AG09319 (cell line): ENCODE data around the gene TNN.

Source experiments
- DNase-seq: peaks from one replicate; pipeline ENCODE4 v3.0.0-alpha.2; 2010; ENCODE audit warnings: low read depth; ENCODE audit errors: extremely low read depth
- TF ChIP-seq, protein P1 (sequence below): IDR thresholded peaks from 2 replicates; pipeline ENCODE4 v1.5.1; 2011; ENCODE audit warnings: low read depth, mild to moderate bottlenecking, inconsistent platforms, low read length, moderate library complexity

Gene TNN

DNA sequence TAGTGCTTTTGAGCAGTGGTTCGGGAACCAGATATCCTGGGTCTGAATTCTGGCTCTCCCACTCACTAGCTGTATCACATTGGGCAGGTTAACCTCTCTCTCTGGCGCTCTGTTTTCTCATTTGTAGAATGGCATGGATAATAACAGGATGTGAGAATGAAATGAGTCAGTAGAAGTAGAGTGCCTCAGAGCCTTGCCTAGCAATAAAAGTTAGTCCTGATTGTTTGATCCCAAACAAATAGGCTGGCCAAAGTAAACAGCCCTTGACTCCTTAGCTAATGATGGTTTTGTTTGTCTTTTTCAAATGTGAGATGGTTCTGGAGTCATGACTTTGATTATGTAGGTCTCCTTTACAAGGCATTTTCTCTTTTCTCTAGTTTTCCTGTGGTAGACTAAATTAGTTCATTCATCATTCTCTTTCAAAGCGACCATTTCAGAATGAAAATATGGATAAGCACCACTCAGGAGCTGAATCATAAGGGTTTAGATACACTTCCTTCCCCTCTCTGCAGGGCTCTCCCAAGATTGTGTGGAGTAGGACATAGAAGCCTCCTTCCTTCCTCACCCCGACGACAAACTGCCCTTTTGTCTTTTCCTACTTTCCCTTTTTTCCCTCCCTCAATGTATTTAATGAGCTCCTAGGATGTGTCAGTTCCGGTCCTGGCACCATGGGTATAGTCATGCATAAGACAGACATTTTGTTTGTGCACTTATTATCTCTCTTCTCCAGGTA, 101.8 kb downstream of the TNN start:
- DNase-seq = no peak
- TF ChIP-seq, protein P1, sequence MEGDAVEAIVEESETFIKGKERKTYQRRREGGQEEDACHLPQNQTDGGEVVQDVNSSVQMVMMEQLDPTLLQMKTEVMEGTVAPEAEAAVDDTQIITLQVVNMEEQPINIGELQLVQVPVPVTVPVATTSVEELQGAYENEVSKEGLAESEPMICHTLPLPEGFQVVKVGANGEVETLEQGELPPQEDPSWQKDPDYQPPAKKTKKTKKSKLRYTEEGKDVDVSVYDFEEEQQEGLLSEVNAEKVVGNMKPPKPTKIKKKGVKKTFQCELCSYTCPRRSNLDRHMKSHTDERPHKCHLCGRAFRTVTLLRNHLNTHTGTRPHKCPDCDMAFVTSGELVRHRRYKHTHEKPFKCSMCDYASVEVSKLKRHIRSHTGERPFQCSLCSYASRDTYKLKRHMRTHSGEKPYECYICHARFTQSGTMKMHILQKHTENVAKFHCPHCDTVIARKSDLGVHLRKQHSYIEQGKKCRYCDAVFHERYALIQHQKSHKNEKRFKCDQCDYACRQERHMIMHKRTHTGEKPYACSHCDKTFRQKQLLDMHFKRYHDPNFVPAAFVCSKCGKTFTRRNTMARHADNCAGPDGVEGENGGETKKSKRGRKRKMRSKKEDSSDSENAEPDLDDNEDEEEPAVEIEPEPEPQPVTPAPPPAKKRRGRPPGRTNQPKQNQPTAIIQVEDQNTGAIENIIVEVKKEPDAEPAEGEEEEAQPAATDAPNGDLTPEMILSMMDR = no peak

DNA sequence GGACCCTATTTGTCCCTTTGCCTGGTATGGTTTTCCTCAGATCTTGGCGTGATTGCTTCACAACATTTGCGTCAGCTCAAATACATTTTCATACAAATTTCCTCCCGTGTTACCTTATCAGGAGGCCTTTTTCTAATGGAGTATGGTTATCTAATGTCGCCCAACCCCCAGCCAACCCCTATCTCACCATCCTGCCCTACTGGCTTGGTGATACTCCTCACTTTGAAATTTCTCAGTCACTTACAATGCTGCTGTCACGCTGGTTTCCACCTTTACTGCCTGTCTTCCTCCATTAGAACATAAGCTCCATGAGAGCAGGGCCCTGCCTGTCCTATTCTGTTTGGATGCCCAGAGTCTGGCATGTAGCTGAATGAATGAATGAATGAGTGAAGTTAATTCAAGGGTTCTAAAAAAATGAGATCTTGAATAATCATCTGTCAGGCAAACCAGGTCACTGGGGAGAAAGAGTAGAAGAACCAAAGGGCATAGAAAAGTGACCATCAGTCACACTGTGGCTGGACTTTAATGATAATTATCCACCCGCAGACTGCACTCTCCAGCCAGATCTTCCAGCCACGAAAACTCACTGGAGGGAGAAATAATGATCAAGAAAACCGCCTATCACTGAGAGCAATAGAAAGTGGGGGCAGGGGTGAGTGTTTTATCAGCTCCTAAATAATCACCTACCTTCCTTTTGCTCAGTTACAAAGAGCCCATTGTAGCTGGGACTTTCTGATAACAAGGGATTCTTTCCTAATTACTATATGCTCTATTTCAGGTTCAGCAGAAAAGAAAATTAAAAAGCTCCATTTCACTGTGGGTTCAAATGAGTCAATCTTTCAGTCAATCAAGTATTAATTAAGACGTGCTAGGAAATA, 103.6 kb downstream of the TNN start:
- DNase-seq = no peak
- TF ChIP-seq, protein P1 = no peak

DNA sequence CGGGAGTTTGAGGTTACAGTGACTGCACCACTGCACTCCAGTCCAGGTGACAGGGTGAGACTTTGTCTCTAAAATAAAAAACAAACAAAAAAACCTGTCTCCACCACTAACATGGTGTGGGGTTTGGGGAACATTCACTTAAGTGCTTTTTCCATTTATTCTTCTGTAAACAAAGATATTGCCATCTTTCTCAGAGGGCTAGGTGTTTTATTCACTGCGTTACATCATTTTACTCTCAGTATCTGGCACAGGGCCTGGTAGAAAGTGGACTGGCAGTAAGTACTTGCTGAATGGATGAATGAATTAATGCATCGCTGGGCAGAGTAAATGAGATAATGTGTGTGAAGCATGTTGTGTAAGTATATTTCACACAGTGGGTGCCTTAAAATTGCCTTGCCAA, 104.9 kb downstream of the TNN start:
- TF ChIP-seq, protein P1 = no peak
- no peak for DNase-seq

DNA sequence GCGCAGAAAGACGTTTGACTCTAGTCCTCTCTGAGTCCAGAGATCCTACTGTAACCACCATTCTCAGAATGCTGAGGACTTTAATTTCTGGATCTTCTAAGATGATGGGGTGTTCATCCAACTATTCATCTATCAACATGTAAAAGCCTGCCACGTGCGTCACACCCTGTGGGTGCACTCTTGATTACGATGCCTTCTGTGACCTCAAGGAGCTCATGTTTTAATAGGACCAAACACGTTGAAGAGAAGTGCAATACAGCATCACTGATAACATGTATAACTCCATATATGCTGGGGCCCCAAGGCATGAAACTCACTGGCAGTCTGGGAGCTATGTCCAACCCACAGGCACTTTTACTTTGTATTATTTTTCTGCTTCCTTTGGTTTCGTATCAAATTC, 105.9 kb downstream of the TNN start:
- no peak for DNase-seq
- TF ChIP-seq, protein P1 = no peak

DNA sequence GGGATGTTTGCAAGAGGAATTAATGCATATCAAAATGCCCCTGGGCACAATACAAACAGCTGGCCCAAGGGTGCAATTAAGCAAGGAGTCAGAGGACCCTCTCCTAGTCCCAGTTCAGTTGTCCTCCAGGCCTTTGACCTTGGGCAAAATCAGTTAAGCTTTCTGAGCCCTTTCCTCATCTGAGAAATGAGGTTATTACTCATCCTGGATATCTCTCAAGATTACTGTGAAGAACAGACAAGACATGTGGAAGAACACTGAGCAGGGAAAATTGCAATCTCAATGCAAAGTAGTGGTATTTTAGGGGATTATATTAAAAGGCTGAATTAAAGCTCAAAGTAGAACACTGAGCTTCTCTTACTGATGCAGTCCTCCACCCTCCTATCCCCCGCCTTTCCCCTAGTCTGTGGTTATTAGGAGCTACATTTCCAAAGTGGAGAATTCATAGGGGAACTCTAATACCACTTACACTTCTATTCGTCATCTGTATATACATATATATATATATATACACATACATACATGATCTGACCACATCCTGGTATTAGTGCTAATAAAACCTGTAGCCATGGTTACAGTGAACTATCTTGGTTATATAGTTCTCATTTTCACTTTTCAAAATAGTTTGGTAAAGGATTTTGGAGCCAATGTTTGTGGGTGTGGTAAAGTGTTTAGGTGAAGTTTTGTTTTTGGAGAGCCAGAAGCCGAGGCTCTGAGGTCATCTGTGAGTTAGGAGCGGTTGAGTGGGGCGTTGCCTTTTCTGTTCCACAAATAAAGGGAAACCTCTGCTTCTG, 106.9 kb downstream of the TNN start:
- DNase-seq = no peak
- TF ChIP-seq, protein P1 = no peak

DNA sequence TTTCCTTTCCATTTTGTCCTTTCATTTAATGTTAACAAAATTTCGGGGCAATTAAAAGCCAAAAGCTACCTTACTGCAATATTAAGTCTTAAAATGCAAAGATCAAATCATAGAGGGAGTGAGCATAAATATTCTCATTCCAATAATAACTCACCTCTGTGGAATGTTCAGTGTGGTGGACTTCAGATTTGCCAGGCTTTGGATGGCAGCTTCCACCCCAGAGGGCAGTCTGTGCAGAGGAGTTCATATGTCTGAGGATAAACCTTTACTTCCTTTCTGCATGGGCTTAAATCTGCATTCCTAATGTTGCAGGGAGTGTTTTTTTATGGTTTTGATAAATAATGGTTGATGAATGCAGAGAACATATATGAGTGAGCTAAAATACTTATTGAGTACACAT, 108.6 kb downstream of the TNN start:
- DNase-seq = no peak
- TF ChIP-seq, protein P1 = no peak
